Activated CD8-positive, alpha-beta T cell treated with anti-CD3 and anti-CD28 coated beads, Interleukin-2, amount 10 ng/mL, durations not matched to agents 7 days and 5 days (primary cell): ENCODE data around the gene PITX1. TPM values are rescaled to one million over a fixed set of nuclear protein-coding genes. Genes with fewer than 3 reads are reported as not detected.

Experiments
- ATAC-seq: fragments of 150-1000 bp; cut with Tn5 transposase; one replicate; pipeline ENCODE4 v1.10.0; 2021; ENCODE audit warnings: moderate library complexity
- CTCF ChIA-PET: fragments of 350-600 bp; sonication (Branson Sonifier 250); formaldehyde crosslinking; loops from one replicate; lab custom pipeline; 2021; ENCODE audit warnings: antibody characterized with exemption; lab: Charles Lee
- POLR2A ChIA-PET: fragments of 350-600 bp; sonication (Branson Sonifier 250); formaldehyde crosslinking; loops from one replicate; lab custom pipeline; 2021; ENCODE audit warnings: antibody characterized with exemption; lab: Charles Lee
- DNase-seq: peaks from one replicate; pipeline ENCODE4 v3.0.0-alpha.2; 2020
- H3K27ac Mint-ChIP-seq: one replicate; pipeline ENCODE4 v1.8.0; 2021; ENCODE audit warnings: mild to moderate bottlenecking, mixed read lengths
- H3K27me3 Mint-ChIP-seq: one replicate; pipeline ENCODE4 v1.8.0; 2021; ENCODE audit warnings: low read depth, mixed read lengths
- H3K36me3 Mint-ChIP-seq: one replicate; pipeline ENCODE4 v1.8.0; 2021; ENCODE audit warnings: low read depth, mixed read lengths
- H3K4me1 Mint-ChIP-seq: one replicate; pipeline ENCODE4 v1.8.0; 2021; ENCODE audit warnings: low read depth, mixed read lengths
- H3K4me3 Mint-ChIP-seq: one replicate; pipeline ENCODE4 v1.8.0; 2021; ENCODE audit warnings: mild to moderate bottlenecking, mixed read lengths
- H3K9me3 Mint-ChIP-seq: one replicate; pipeline ENCODE4 v1.8.0; 2022; ENCODE audit warnings: mixed read lengths; ENCODE audit not compliant: insufficient read depth
- total RNA-seq, 2 experiments: library from RNA; stranded (reverse); gene quantifications; one replicate each; pipeline ENCODE4 v1.2.3, GENCODE V29; 2021

PITX1 gene
- total RNA-seq, 2 experiments from 2014 or later = not detected

DNA sequence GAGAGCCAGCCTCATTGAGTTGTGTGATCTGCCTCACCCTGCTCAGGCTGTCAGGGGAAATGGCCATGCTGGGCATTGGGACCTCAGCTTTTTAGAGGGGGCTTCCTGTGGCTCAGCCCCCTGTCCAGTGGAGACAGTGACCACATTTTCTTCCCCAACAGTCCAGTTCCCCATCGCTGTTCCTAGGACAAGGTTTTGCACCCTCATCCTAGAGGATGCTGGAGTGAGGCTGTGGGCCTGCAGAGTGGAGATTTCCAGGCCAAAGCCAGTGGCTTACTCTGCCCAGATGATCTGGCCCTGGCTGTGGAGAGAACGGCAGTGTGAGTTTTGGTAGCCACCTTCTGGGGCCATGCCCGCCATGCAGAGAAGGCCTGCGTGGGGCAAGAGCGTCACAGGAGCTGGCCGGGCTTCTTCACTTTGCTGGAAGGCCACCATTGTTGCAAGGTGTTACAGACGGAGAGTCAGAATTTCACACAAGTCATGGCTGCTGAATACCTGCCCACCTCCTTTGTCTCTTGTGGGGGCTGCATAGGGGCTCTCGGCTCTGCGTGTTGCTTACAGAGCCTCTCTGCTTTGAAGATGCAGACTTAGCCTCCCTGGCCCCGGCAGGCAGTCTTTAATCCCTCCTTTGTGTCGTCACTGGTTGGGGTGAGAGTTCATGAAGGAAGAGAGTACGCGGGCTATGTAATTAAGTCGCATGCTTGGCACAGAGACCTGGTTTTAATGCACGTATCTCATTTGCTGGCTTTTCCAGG, 35.2 kb upstream of the PITX1 start:
- Mint-ChIP-seq H3K9me3 (no peaks in the 10 kb centered on the region), H3K4me3 (no peak overlapping the region), H3K27me3 (peaks cover 2% of the 10 kb centered on the region), H3K4me1 (no peaks in the 10 kb centered on the region), H3K27ac (no peak overlapping the region), H3K36me3 (no peaks in the 10 kb centered on the region)
- ChIA-PET POLR2A (no interaction called here), CTCF (no interaction called here)
- ATAC-seq = no peak
- DNase-seq = no peak

DNA sequence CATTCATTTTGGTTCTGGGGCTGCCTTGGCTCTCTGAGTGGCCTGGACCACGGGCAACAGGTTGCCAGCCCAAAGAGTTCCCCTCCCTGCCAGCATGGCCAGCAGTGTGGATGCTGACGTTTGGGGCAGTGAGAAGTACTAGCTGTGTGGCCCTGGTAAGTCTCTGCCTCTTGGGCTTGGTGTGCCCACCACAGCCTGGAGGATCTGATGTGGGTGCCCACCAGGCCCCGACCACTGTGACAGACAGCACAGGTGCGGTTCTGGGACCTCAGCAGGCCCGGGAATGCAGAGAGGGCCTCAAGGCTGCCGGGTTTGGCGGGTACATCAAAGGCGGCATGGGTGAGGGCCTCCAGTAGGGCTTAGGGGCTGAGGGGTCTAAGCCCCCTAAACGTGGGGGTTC, 33.6 kb upstream of the PITX1 start:
- ChIA-PET CTCF (no interaction called here), POLR2A (no interaction called here)
- ATAC-seq (peak; percentile 19), DNase-seq (no peak)
- Mint-ChIP-seq H3K27me3 (no peaks in the 10 kb centered on the region), H3K4me1 (no peaks in the 10 kb centered on the region), H3K36me3 (no peaks in the 10 kb centered on the region), H3K9me3 (no peaks in the 10 kb centered on the region), H3K27ac (no peak overlapping the region), H3K4me3 (no peak overlapping the region)

DNA sequence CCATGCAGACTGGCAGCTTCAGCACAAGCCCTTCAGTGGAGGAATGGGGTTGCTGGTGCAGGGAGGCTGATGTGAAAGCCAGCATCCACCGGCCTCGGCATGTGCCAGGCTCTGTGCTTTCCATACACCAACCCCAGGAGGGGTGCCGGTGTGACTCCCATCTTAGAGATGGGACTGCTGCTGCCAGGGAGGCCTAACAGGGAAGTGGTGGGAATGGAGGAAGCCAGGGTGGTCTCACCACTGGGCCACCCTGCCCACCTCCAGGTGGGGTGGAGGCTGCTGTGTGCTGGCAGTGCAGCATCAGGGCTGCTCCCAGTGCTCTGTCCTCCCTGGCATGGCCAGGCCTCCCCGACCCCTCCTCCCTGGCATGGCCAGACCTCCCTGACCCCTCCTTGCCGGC, 32.8 kb upstream of the PITX1 start:
- DNase-seq (no peak), ATAC-seq (no peak)
- POLR2A ChIA-PET = interaction anchor here (0.6 kb wide), 1 partner anchor 78 kb away, joined by 3 read pairs; no protein-coding TSS in a partner anchor
- no peaks in the 10 kb centered on the region for H3K36me3 Mint-ChIP-seq
- no peak overlapping the region for H3K27ac Mint-ChIP-seq
- CTCF ChIA-PET = no interaction called here
- H3K9me3 Mint-ChIP-seq = no peaks in the 10 kb centered on the region
- no peaks in the 10 kb centered on the region for H3K27me3 Mint-ChIP-seq
- H3K4me1 Mint-ChIP-seq = no peaks in the 10 kb centered on the region
- H3K4me3 Mint-ChIP-seq = no peak overlapping the region

DNA sequence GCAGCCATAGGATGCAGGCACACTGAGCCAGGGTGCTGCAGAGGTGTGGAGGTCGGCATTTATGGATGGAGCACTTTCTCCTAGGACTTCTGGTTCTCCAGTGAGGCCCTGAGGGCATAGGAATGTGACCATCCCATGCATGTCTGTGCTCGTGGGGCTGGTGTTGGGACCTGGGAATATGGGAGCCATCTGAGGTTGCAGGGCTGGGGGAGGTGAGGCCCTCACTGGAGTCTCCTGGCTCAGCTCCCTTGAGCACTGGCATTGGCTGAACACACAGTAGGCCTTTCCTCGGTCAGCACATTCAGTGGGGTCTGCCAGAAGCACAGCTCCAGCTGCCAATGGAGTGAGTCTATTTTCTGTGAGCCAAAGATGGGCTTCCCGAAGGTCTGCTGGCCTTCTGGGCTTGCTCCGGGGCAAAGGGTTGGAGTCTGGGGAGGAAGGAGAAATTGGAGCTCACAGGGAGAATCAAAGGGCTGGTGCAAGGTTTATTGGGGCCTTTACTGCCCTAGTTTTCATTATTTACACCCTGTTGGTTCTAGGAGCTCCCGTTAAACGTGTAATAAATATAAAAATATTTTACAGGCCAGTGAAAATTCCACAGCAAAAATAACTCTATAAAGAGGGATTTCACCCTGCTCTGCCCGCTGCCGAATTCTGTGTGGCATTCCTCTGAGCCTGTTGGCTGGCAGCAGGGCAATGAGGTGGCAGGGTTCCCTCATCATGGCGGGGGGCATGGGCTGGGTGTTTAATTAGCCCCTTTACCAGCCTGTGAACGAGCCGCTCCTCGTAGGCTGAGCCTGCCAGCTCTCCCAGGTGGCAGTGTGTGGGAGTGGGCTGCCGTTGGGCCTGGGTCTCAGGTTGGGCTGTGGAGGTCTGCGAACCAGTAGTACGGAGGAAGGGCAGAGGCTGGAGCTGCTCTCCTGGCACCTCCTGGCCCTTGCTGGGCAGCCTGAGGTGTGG, 31.6 kb upstream of the PITX1 start:
- no peak for DNase-seq
- H3K4me3 Mint-ChIP-seq = no peak overlapping the region
- ATAC-seq = no peak
- ChIA-PET CTCF (no interaction called here), POLR2A (no interaction called here)
- H3K27me3 Mint-ChIP-seq = no peaks in the 10 kb centered on the region
- no peaks in the 10 kb centered on the region for H3K9me3 Mint-ChIP-seq
- no peaks in the 10 kb centered on the region for H3K36me3 Mint-ChIP-seq
- H3K4me1 Mint-ChIP-seq = no peaks in the 10 kb centered on the region
- H3K27ac Mint-ChIP-seq = no peak overlapping the region

DNA sequence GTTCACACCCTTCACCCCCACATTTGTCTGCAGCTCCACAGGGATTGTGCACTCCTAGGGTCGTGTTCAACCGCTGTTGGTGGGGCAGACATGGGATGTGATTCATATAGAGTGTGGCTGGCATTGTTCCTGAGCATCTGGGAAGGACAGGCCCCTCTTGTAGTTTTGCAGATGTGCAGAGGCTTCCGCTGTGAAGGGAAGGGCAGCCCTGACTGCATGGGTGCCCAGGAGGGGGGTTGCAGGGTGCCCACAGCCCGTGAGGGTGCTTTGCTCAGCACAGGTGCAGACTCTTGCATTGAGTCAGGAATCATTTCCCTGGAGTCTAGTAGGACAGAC, 30.2 kb upstream of the PITX1 start:
- DNase-seq (no peak), ATAC-seq (no peak)
- POLR2A ChIA-PET = no interaction called here
- no peaks in the 10 kb centered on the region for H3K9me3 Mint-ChIP-seq
- no peaks in the 10 kb centered on the region for H3K27me3 Mint-ChIP-seq
- CTCF ChIA-PET = no interaction called here
- no peak overlapping the region for H3K27ac Mint-ChIP-seq
- H3K36me3 Mint-ChIP-seq = no peaks in the 10 kb centered on the region
- no peak overlapping the region for H3K4me3 Mint-ChIP-seq
- no peaks in the 10 kb centered on the region for H3K4me1 Mint-ChIP-seq

DNA sequence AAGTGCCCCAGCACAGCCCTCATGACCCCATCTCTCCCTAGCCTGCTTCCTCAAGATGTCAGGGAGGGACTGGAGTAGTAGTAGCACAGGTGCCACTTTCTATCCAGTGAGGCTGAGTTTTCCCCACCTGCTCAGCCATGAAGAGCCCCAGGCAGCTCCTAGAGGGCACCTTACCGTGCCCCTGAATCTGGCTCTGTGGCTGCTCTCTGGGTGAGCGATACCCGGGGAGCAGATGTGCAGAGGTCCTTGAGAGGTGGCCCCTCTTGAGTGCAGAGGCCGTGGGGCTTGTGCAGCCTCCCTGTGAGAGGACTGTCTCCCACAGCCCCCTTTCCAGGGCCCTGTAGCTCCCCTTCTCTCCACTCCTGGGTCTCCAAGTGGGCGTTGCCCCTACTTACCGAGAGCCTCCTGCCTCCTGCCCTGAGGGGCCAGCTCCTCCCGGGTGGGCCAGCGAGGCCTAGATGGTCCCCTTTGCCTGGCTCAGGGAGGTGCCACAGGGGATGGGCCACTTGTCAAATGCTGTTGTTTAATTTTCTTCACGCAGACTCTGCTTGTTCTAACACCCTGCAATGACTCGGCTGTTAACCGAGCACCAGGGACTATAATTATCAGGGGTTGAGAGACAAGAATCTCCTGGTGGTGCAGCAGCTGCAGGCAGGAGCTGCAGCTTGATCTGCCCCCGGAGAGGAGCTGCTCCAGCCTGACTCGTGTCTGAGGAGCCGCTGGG, 29.6 kb upstream of the PITX1 start:
- DNase-seq (no peak), ATAC-seq (no peak)
- ChIA-PET POLR2A (no interaction called here), CTCF (no interaction called here)
- H3K27ac Mint-ChIP-seq = no peak overlapping the region
- H3K4me1 Mint-ChIP-seq = no peaks in the 10 kb centered on the region
- H3K36me3 Mint-ChIP-seq = no peaks in the 10 kb centered on the region
- H3K4me3 Mint-ChIP-seq = no peak overlapping the region
- H3K9me3 Mint-ChIP-seq = no peaks in the 10 kb centered on the region
- H3K27me3 Mint-ChIP-seq = peaks cover 2% of the 10 kb centered on the region

DNA sequence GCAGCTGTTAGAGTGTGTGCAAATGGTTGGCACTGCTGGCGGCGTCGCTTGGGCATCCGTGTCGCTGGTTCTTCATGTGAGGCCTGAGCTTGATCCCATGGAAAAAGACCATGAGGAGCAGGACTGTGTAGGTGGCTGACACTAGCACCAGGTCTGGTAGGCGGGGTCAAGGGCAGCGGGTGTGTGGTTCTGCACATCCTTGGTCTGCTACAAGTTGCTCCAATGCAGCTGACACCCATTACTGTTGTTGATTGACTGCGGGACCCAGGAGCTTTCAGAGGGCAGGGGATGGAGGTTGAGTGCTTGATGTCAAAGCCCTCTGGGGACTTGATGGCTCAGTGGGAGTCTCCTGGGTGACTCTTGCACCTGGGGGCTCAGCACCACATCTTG, 29.0 kb upstream of the PITX1 start:
- no peaks in the 10 kb centered on the region for H3K9me3 Mint-ChIP-seq
- no peak overlapping the region for H3K4me3 Mint-ChIP-seq
- H3K27ac Mint-ChIP-seq = no peak overlapping the region
- ChIA-PET POLR2A (no interaction called here), CTCF (no interaction called here)
- no peaks in the 10 kb centered on the region for H3K36me3 Mint-ChIP-seq
- H3K27me3 Mint-ChIP-seq = peaks cover 2% of the 10 kb centered on the region
- no peaks in the 10 kb centered on the region for H3K4me1 Mint-ChIP-seq
- DNase-seq (no peak), ATAC-seq (no peak)

DNA sequence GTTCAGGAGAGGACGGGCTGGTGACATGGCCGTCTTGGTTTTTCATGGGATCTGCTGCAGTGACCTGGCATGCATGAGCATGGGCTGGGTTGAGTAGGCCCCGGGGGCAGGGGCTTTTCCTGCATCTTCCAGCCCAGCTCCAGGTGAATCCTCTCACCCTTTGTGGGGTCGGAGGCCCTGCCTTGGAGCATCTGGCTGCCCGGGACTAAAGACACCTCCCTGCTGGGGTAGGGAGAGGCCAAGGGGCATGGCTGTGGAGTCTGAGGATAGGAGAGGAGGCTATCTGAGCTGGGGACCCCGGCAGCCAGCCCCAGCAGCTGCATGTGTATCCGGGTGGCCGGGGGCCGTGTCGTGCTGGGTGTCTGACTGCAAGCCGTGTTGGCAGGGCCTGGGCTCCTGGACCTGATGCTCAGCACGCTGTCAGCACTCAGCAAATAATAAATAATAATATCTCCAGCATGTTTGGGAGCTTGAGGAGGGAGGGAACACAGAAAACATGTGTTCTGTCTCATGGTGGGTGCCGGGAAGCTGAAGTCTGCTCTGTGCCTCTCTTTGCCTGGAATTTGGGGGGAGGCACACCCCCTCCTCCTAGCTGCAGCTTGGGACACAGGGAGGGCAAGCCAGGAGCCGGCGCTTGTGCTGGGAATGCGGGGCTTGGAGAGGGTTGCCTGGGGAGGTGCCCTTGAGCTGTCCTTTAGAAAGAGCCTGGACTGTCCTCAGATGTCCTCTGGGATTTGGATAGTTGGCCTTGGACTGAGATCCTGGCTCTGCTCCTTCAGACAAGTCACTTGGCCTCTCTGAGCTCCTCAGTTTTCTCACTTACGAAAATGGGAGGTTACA, 28.4 kb upstream of the PITX1 start:
- H3K4me1 Mint-ChIP-seq = no peaks in the 10 kb centered on the region
- ChIA-PET POLR2A (interaction anchor here (0.6 kb wide), 1 partner anchor 176 kb away, joined by 3 read pairs; no protein-coding TSS in a partner anchor), CTCF (no interaction called here)

DNA sequence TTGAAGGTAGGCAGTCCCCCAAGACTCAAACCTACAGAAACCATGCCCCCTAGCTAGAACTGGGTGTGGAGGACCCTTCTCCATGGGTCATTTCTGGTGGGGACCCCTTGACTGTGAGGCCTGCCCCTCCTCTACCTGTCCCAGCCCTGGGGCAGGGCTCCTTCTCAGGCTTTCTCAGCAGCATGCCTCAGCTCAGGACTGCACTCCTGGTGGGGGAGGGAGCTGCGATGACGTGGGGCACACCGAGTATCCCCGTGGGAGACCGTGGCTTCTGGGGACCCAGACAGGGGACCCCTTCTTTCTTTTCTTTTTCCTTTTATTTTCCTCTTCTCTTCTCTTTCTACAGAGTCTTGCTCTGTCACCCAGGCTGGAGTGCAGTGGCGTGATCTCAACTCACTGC, 27.0 kb upstream of the PITX1 start:
- CTCF ChIA-PET = no interaction called here
- H3K4me3 Mint-ChIP-seq = no peak overlapping the region
- no peaks in the 10 kb centered on the region for H3K36me3 Mint-ChIP-seq

More for the DNA sequence above, 28.4 kb upstream of the PITX1 start:
- DNase-seq (no peak), ATAC-seq (no peak)
- Mint-ChIP-seq H3K9me3 (no peaks in the 10 kb centered on the region), H3K27me3 (peaks cover 2% of the 10 kb centered on the region), H3K27ac (no peak overlapping the region), H3K36me3 (no peaks in the 10 kb centered on the region), H3K4me3 (no peak overlapping the region)

DNA sequence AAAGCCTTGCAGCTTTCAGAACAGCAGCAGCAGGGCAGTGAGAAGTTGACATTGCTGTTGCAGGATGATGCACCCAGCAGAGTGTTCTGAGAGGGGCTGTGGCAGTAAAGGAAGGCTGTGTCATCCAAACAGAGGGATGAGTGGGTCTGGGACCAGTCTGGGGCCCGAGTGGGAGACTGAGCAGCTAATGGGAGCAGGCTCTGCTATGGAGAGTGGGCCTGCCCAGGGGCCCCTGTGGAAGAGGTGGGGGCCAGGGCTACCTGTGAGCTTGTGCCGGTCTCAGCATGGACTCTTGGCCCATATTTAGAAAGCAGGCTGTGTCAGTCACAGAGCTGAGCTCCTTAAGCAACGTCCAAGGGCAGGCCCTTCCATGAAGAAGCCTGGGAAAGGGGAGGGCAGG, 26.0 kb upstream of the PITX1 start:
- Mint-ChIP-seq H3K4me1 (no peaks in the 10 kb centered on the region), H3K36me3 (no peaks in the 10 kb centered on the region), H3K4me3 (no peak overlapping the region), H3K27me3 (peaks cover 4% of the 10 kb centered on the region), H3K9me3 (no peaks in the 10 kb centered on the region), H3K27ac (no peak overlapping the region)
- no peak for DNase-seq
- POLR2A ChIA-PET = no interaction called here
- no peak for ATAC-seq
- CTCF ChIA-PET = no interaction called here

More for the DNA sequence above, 27.0 kb upstream of the PITX1 start:
- H3K4me1 Mint-ChIP-seq = no peaks in the 10 kb centered on the region
- DNase-seq (no peak), ATAC-seq (no peak)
- H3K9me3 Mint-ChIP-seq = no peaks in the 10 kb centered on the region
- H3K27ac Mint-ChIP-seq = no peak overlapping the region
- H3K27me3 Mint-ChIP-seq = peaks cover 4% of the 10 kb centered on the region
- POLR2A ChIA-PET = interaction anchor here (1.0 kb wide), 1 partner anchor 14 kb away, joined by 3 read pairs; no protein-coding TSS in a partner anchor
